Suprapubic skin (tissue), 4 donors: ENCODE results near the gene RAB38. TPM values are rescaled to one million over a fixed set of nuclear protein-coding genes. Genes with fewer than 3 reads are reported as not detected.

Source experiments
- DNase-seq, 2 donors: peaks; one replicate each; pipeline ENCODE4 v3.0.0-alpha.2; 2019; ENCODE audit warnings: low spot score in 2 of 2
- H3K27ac ChIP-seq: fragments of 200-600 bp; sonication (generic); one replicate; pipeline ENCODE4 v1.5.1; 2019
- H3K27me3 ChIP-seq: fragments of 200-600 bp; sonication (generic); one replicate; pipeline ENCODE4 v1.5.1; 2019
- H3K36me3 ChIP-seq: fragments of 200-600 bp; sonication (generic); one replicate; pipeline ENCODE4 v1.5.1; 2019
- H3K4me1 ChIP-seq: fragments of 200-600 bp; sonication (generic); one replicate; pipeline ENCODE4 v1.5.1; 2019
- H3K4me3 ChIP-seq: fragments of 200-600 bp; sonication (generic); one replicate; pipeline ENCODE4 v1.5.1; 2019; ENCODE audit warnings: mild to moderate bottlenecking
- H3K9me3 ChIP-seq: fragments of 200-600 bp; sonication (generic); one replicate; pipeline ENCODE4 v1.5.1; 2019
- CTCF ChIP-seq, 2 donors: fragments of 200-600 bp in 1 of 2; fragments of 450-650 bp in 1 of 2; sonication (generic) in 1 of 2; IDR thresholded peaks; one replicate each; pipeline ENCODE4 v1.5.1; 2016 to 2019; ENCODE audit warnings: antibody characterized with exemption in 2 of 2, mild to moderate bottlenecking in 1 of 2, moderate library complexity in 1 of 2
- EP300 ChIP-seq: sonication (generic); formaldehyde crosslinking; IDR thresholded peaks from one replicate; pipeline ENCODE4 v1.6.1; 2017; ENCODE audit warnings: antibody characterized with exemption
- POLR2A ChIP-seq, 2 donors: fragments of 450-650 bp; IDR thresholded peaks; one replicate each; pipeline ENCODE4 v1.6.1; 2017; ENCODE audit warnings: antibody characterized with exemption in 2 of 2, mild to moderate bottlenecking in 2 of 2, moderate library complexity in 2 of 2
- POLR2AphosphoS5 ChIP-seq, 3 donors: sonication (generic); formaldehyde crosslinking; IDR thresholded peaks; one replicate each; pipeline ENCODE4 v1.6.1; 2017; ENCODE audit warnings: antibody characterized with exemption in 3 of 3
- WGBS: methylation state at CpG from one replicate; pipeline ENCODE4 v1.1.5; 2018; 5-methylcytosine and 5-hydroxymethylcytosine counted together
- total RNA-seq, 4 donors: library from RNA; depleted of rRNA; stranded (reverse); fragments of >200 nt; gene quantifications; one replicate each; pipeline ENCODE4 v1.1.0, GENCODE V29; 2016

RAB38 gene
- total RNA-seq, 4 donors from 2014 or later, result 27.8 to 76.6 (median 48.9) TPM

GRCh38 chr11:88193278-88193677 lies 18.0 kb upstream of the RAB38 start:
- no peak for DNase-seq
- H3K4me3 ChIP-seq, result no peak overlapping the region
- no peak overlapping the region for H3K27ac ChIP-seq
- no peaks in the 10 kb centered on the region for H3K4me1 ChIP-seq
- no peaks in the 10 kb centered on the region for H3K27me3 ChIP-seq
- TF ChIP-seq POLR2AphosphoS5 (IDR thresholded peaks at IDR 0.05) (no peak), POLR2A (IDR thresholded peaks at IDR 0.05) (no peak)
- no peaks in the 10 kb centered on the region for H3K36me3 ChIP-seq
- peaks cover 14% of the 10 kb centered on the region for H3K9me3 ChIP-seq

GRCh38 chr11:88188932-88189253 lies 13.7 kb upstream of the RAB38 start:
- H3K27ac ChIP-seq, result no peak overlapping the region
- H3K27me3 ChIP-seq, result no peaks in the 10 kb centered on the region
- no peak overlapping the region for H3K4me3 ChIP-seq
- H3K36me3 ChIP-seq, result no peaks in the 10 kb centered on the region
- H3K9me3 ChIP-seq, result no peaks in the 10 kb centered on the region
- H3K4me1 ChIP-seq, result no peaks in the 10 kb centered on the region
- TF ChIP-seq EP300 (no peak), POLR2A (IDR thresholded peaks at IDR 0.05) (no peak), POLR2AphosphoS5 (IDR thresholded peaks at IDR 0.05) (no peak), CTCF (IDR thresholded peaks at IDR 0.05) (no peak)
- 27% methylated on average over 2 of the region's 2 CpGs for WGBS
- no peak for DNase-seq

GRCh38 chr11:88188251-88188931 lies 13.1 kb upstream of the RAB38 start:
- H3K9me3 ChIP-seq, result no peaks in the 10 kb centered on the region
- TF ChIP-seq POLR2A (IDR thresholded peaks at IDR 0.05), result no peak
- no peak for TF ChIP-seq EP300
- no peak for TF ChIP-seq POLR2AphosphoS5 (IDR thresholded peaks at IDR 0.05)
- TF ChIP-seq CTCF (IDR thresholded peaks at IDR 0.05), result no peak
- 44% methylated on average over 3 of the region's 3 CpGs for WGBS
- no peak overlapping the region for H3K27ac ChIP-seq
- H3K4me1 ChIP-seq, result no peaks in the 10 kb centered on the region
- H3K27me3 ChIP-seq, result no peaks in the 10 kb centered on the region
- H3K36me3 ChIP-seq, result no peaks in the 10 kb centered on the region
- no peak overlapping the region for H3K4me3 ChIP-seq
- DNase-seq, result no peak

GRCh38 chr11:88183233-88183632 lies 8.0 kb upstream of the RAB38 start:
- 50% methylated on average over 3 of the region's 3 CpGs for WGBS
- H3K4me3 ChIP-seq, result no peak overlapping the region
- H3K4me1 ChIP-seq, result peaks cover 39% of the 10 kb centered on the region
- H3K36me3 ChIP-seq, result no peaks in the 10 kb centered on the region
- H3K27ac ChIP-seq, result peak overlapping the region; percentile 44
- no peak for DNase-seq
- H3K27me3 ChIP-seq, result no peaks in the 10 kb centered on the region
- no peaks in the 10 kb centered on the region for H3K9me3 ChIP-seq
- TF ChIP-seq CTCF (IDR thresholded peaks at IDR 0.05) (no peak), POLR2A (IDR thresholded peaks at IDR 0.05) (no peak), EP300 (no peak), POLR2AphosphoS5 (IDR thresholded peaks at IDR 0.05) (no peak)

- Histone ChIP-seq H3K27ac (peak overlapping the region; percentile 29), H3K27me3 (no peaks in the 10 kb centered on the region), H3K4me1 (peaks cover 41% of the 10 kb centered on the region), H3K36me3 (no peaks in the 10 kb centered on the region), H3K4me3 (no peak overlapping the region), H3K9me3 (no peaks in the 10 kb centered on the region)
- WGBS, result 31% methylated on average over 1 of the region's 1 CpG
- no peak for TF ChIP-seq EP300
- no peak for TF ChIP-seq POLR2A (IDR thresholded peaks at IDR 0.05)
- no peak for TF ChIP-seq CTCF (IDR thresholded peaks at IDR 0.05)
- TF ChIP-seq POLR2AphosphoS5 (IDR thresholded peaks at IDR 0.05), result no peak
- DNase-seq, result no peak
Measured at GRCh38 chr11:88181776-88182175, 6.5 kb upstream of the RAB38 start.
